ENCODE data around the gene PSRC1. TPM values are rescaled to one million over a fixed set of nuclear protein-coding genes. Genes with fewer than 3 reads are reported as not detected.

PSRC1 gene
- total and polyA plus RNA-seq, 7 donors: 2.3 to 13.6 (median 6.9) TPM

DNA sequence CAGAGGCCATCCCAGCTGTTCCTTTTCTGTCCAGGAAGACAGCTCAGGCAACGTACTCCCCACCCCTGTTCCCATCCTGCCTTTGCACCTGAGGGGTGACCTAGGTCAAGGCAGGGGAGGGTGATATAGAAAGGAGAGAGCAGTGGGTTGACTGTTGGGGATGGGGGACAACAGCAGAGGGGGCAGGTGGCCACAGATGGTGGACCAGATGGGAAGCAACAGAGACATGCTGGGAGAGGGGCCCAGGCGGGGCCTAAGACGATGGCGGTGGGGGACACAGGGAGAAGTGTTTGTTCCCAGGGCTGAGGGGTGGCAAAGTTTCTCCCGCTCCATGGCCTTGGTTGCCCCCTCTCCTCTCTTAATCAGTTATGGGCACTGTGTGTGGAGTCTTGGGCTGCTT, 27.3 kb downstream of the PSRC1 start:
- DNase-seq: no peak
- H3K4me1 ChIP-seq: peaks cover 0 to 31% (median 28%) of the 10 kb centered on the region in 4 donors
- peak overlapping the region in 1 of 4 donors; percentile 89 for H3K27ac ChIP-seq
- H3K4me3 ChIP-seq: no peak overlapping the region
- peaks cover 0 to 12% (median 4%) of the 10 kb centered on the region in 4 donors for H3K36me3 ChIP-seq
- H3K9me3 ChIP-seq: no peaks in the 10 kb centered on the region
- intact Hi-C loops (cut with DNase I): no loop called here
- TF ChIP-seq, protein P1, sequence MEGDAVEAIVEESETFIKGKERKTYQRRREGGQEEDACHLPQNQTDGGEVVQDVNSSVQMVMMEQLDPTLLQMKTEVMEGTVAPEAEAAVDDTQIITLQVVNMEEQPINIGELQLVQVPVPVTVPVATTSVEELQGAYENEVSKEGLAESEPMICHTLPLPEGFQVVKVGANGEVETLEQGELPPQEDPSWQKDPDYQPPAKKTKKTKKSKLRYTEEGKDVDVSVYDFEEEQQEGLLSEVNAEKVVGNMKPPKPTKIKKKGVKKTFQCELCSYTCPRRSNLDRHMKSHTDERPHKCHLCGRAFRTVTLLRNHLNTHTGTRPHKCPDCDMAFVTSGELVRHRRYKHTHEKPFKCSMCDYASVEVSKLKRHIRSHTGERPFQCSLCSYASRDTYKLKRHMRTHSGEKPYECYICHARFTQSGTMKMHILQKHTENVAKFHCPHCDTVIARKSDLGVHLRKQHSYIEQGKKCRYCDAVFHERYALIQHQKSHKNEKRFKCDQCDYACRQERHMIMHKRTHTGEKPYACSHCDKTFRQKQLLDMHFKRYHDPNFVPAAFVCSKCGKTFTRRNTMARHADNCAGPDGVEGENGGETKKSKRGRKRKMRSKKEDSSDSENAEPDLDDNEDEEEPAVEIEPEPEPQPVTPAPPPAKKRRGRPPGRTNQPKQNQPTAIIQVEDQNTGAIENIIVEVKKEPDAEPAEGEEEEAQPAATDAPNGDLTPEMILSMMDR (IDR thresholded peaks at IDR 0.05): no peak
- no peak for TF ChIP-seq POLR2AphosphoS5 (IDR thresholded peaks at IDR 0.05)
- TF ChIP-seq EP300 (IDR thresholded peaks at IDR 0.05): no peak
- 83 to 91% methylated on average over 5 of the region's 5 CpGs for WGBS, 2 donors
- H3K27me3 ChIP-seq: no peaks in the 10 kb centered on the region

DNA sequence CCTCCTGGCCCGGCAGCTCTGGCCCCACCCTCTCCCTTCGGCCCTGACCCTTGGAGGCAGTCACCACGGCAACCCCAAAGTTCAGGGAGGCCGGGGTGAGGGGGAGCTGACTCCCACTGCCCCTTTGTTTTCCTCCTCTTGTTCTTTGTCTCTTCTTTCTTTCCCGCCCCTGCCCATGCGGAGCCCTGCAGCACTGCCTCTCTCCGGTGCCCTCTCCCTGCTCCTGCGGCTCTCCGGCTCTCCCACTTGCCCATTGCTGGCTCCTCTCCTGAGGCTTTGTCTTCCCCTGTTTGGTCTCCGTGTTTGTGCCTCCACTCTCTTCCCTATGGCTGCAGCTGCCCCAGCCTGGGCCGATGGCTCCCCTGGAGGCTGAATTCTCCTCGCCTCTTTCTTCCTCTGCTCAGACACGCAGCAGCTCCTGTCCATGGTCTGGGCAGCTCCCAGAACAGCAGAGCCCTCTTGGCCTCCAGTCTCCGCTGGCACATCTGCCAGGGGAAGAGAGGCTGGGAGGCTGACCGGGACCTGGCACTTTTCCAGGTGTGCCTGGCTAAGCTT, 27.8 kb downstream of the PSRC1 start:
- H3K27ac ChIP-seq: peak overlapping the region; percentile 84 to 89 (median 86)
- TF ChIP-seq POLR2AphosphoS5 (IDR thresholded peaks at IDR 0.05): no peak
- no peak for TF ChIP-seq POLR2A (IDR thresholded peaks at IDR 0.05)
- TF ChIP-seq, protein P1 (IDR thresholded peaks at IDR 0.05): no peak
- TF ChIP-seq EP300 (IDR thresholded peaks at IDR 0.05): no peak

DNA sequence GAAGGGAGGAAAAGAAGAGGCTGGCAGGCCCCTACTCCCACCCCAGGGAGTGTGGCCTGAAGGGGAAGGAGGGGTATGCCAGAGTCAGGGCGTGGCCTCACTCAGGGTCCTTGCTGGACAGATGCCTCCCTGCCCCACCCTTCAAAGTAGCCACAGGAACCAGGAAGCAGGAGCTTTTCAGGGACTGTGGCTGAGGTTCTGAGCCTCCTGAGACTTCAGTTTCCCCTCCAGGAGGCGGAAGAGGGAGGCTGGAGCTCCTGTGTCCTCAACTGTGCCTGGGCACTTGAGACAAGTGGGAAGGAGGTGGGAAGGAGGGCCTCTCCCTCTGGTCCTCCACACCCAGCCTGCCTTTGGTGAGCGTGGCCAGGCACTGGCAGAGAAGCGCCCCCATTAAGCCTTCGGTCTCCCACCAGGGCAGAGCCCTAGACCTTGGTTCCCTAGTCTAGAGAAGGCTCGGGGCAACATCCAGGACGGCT, 28.3 kb downstream of the PSRC1 start:
- peaks cover 0 to 38% (median 34%) of the 10 kb centered on the region in 4 donors for H3K4me1 ChIP-seq
- intact Hi-C loops (cut with DNase I): no loop called here
- H3K9me3 ChIP-seq: no peaks in the 10 kb centered on the region
- peak overlapping the region; percentile 84 to 89 (median 86) for H3K27ac ChIP-seq
- no peak overlapping the region for H3K4me3 ChIP-seq
- WGBS, 2 donors: 63 to 83% methylated on average over 7 of the region's 7 CpGs
- DNase-seq: no peak
- peaks cover 0 to 12% (median 4%) of the 10 kb centered on the region in 4 donors for H3K36me3 ChIP-seq
- H3K27me3 ChIP-seq: no peaks in the 10 kb centered on the region
- TF ChIP-seq, protein P1 (IDR thresholded peaks at IDR 0.05): no peak
- TF ChIP-seq POLR2A (IDR thresholded peaks at IDR 0.05): no peak
- TF ChIP-seq EP300 (IDR thresholded peaks at IDR 0.05): no peak
- TF ChIP-seq POLR2AphosphoS5 (IDR thresholded peaks at IDR 0.05): no peak

More for the DNA sequence above, 27.8 kb downstream of the PSRC1 start:
- no peak for DNase-seq
- no peaks in the 10 kb centered on the region for H3K27me3 ChIP-seq
- peaks cover 0 to 36% (median 32%) of the 10 kb centered on the region in 4 donors for H3K4me1 ChIP-seq
- peaks cover 0 to 12% (median 4%) of the 10 kb centered on the region in 4 donors for H3K36me3 ChIP-seq
- 67 to 73% methylated on average over 15 of the region's 15 CpGs for WGBS, 2 donors
- no peaks in the 10 kb centered on the region for H3K9me3 ChIP-seq
- intact Hi-C loops (cut with DNase I): no loop called here
- H3K4me3 ChIP-seq: no peak overlapping the region

DNA sequence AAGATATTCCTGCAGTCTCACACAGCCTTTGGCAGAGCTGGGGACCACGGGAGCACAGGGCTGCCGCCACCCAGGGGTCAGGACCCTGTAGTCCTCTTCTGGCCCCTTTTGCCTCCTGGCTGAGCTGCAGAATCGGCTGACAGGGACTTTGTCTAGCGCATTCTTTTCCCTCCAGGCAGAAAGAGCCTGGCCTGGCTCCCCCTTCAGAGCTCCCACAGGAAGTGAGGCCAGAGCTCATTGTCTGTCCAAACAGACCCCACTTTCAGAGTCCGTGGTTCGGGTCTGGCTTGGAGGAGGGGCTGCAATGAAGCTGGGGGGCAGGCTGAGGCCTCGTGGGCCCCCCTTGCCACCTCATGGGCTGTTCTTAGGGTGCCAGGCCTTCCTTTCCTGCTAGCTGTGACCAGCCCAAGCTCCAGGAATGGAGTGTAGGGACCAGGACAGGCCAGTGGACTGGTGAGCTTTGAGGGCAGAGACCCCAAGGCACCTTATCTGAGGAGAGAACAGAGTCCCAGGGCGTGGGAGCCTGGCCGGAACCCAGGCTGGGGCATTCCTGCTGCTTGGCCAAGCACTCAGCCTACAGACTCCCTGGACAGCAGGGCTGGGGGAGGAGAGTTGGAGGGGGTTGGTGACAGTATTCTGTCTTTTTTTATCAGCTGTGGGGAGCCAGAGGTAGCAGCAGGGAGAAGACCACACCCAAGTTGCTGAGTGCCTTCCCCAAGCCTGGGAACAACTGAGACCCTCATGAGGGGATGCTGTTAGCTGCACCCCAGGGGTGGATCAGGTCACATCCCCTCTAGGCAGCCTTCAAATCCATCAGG, 28.9 kb downstream of the PSRC1 start:
- Histone ChIP-seq H3K9me3 (no peaks in the 10 kb centered on the region), H3K27ac (peak overlapping the region; percentile 84 to 89 (median 86)), H3K27me3 (no peaks in the 10 kb centered on the region), H3K36me3 (peaks cover 0 to 7% (median 2%) of the 10 kb centered on the region in 4 donors), H3K4me3 (peak overlapping the region; percentile 13 to 34 (median 27)), H3K4me1 (peaks cover 0 to 41% (median 37%) of the 10 kb centered on the region in 4 donors)
- no peak for DNase-seq
- intact Hi-C loops (cut with DNase I): no loop called here
- TF ChIP-seq POLR2A (IDR thresholded peaks at IDR 0.05) (no peak), EP300 (IDR thresholded peaks at IDR 0.05) (no peak)
- WGBS, 2 donors: 60 to 63% methylated on average over 9 of the region's 9 CpGs

Measured in sigmoid colon (tissue), 7 donors.